ENCODE measurements around the gene CAVIN2.
"Not testable (repeated sequence)": the region's sequence is repeated elsewhere in the genome, so short reads cannot be mapped to it uniquely, and the experiment has no call there.

- TF ChIP-seq CTBP1 (IDR thresholded peaks at IDR 0.05; ENCODE audit: borderline replicate concordance); BHLHE40 (IDR thresholded peaks at IDR 0.05; ENCODE audit: borderline replicate concordance); ZNF384 (IDR thresholded peaks at IDR 0.05); ARNT (IDR thresholded peaks at IDR 0.05); ELF4 (IDR thresholded peaks at IDR 0.05); FOXM1 (IDR thresholded peaks at IDR 0.05; ENCODE audit: borderline replicate concordance); SP1 (IDR thresholded peaks at IDR 0.05); TARDBP (IDR thresholded peaks at IDR 0.05); SUZ12 (IDR thresholded peaks at IDR 0.05); NFRKB (IDR thresholded peaks at IDR 0.05); LEF1 (IDR thresholded peaks at IDR 0.05; ENCODE audit: borderline replicate concordance): not testable (repeated sequence)
These were observed 61.2 kb downstream of the CAVIN2 start for GRCh38 chr2:191785651-191786050.

All from HEK293T (cell line).